Fibroblast of lung (primary cell): ENCODE measurements around the gene ADAMTS9.
"Not testable (repeated sequence)": the region's sequence is repeated elsewhere in the genome, so short reads cannot be mapped to it uniquely, and the experiment has no call there.

Source experiments
- EZH2 ChIP-seq: IDR thresholded peaks from 2 replicates; pipeline ENCODE4 v1.5.1; 2012; ENCODE audit warnings: low read length, control low read depth, mild to moderate bottlenecking; ENCODE audit errors: missing control alignments
- TF ChIP-seq, protein P1 (sequence below), 2 donors: IDR thresholded peaks in 1 of 2; conservative IDR thresholded peaks in 1 of 2; 1 replicate in 1 of 2; 2 replicates in 1 of 2; pipeline ENCODE4 v1.5.1; 2011 to 2012; ENCODE audit warnings: low read length in 2 of 2, control low read depth in 1 of 2, inconsistent platforms in 1 of 2, low read depth in 1 of 2, mild to moderate bottlenecking in 1 of 2

DNA sequence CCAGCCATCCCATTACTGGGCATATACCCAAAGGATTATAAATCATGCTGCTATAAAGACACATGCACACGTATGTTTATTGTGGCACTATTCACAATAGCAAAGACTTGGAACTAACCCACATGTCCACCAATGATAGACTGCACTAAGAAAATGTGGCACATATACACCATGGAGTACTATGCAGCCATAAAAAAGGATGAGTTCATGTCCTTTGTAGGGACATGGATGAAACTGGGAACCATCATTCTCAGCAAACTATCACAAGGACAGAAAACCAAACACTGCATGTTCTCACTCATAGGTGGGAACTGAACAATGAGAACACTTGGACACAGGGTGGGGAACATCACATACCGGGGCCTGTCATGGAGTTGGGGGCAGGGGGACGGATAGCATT is 142.6 kb downstream of the ADAMTS9 start:
- TF ChIP-seq, protein P1, sequence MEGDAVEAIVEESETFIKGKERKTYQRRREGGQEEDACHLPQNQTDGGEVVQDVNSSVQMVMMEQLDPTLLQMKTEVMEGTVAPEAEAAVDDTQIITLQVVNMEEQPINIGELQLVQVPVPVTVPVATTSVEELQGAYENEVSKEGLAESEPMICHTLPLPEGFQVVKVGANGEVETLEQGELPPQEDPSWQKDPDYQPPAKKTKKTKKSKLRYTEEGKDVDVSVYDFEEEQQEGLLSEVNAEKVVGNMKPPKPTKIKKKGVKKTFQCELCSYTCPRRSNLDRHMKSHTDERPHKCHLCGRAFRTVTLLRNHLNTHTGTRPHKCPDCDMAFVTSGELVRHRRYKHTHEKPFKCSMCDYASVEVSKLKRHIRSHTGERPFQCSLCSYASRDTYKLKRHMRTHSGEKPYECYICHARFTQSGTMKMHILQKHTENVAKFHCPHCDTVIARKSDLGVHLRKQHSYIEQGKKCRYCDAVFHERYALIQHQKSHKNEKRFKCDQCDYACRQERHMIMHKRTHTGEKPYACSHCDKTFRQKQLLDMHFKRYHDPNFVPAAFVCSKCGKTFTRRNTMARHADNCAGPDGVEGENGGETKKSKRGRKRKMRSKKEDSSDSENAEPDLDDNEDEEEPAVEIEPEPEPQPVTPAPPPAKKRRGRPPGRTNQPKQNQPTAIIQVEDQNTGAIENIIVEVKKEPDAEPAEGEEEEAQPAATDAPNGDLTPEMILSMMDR (conservative IDR thresholded peaks at IDR 0.05 in 1 of 2, IDR thresholded peaks at IDR 0.05 in 1 of 2; ENCODE audit: low read depth in 1 of 2, low read length in 2 of 2): not testable (repeated sequence)
- TF ChIP-seq EZH2: not testable (repeated sequence)
